Measurements from ENCODE around the gene PCDHGB7. TPM values are rescaled to one million over a fixed set of nuclear protein-coding genes. Genes with fewer than 3 reads are reported as not detected.

Gene PCDHGB7
- total RNA-seq, 1 donor from 2014 or later, result 21.1 TPM

DNA sequence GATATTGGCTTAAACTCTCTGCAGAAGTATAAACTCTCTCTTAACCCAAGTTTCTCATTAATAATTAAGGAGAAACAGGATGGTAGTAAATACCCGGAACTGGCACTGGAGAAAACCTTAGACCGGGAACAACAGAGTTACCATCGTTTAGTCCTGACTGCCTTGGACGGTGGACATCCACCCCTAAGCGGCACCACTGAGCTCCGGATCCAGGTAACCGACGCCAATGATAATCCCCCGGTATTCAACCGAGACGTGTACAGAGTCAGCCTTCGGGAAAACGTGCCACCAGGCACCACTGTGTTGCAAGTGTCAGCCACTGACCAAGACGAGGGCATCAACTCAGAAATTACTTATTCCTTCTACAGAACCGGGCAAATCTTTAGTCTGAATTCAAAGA, 18.9 kb upstream of the PCDHGB7 start:
- Histone ChIP-seq H3K4me1 (no peaks in the 10 kb centered on the region), H3K9me3 (ENCODE audit: low read depth) (peaks cover 34% of the 10 kb centered on the region), H3K36me3 (peaks cover 3% of the 10 kb centered on the region), H3F3A (ENCODE audit: low read depth) (no peaks in the 10 kb centered on the region), H4K20me1 (ENCODE audit: low read depth) (no peaks in the 10 kb centered on the region), H3K27me3 (no peaks in the 10 kb centered on the region), H3K9ac (no peak overlapping the region), H3K79me2 (ENCODE audit: low read depth) (no peaks in the 10 kb centered on the region), H2AFZ (replicated peaks) (no peak overlapping the region), H3K27ac (no peak overlapping the region), H3K4me3 (no peak overlapping the region), H3K4me2 (no peak overlapping the region)
- TF ChIP-seq EZH2phosphoT487 (IDR thresholded peaks at IDR 0.05), result no peak
- TF ChIP-seq, protein P1, sequence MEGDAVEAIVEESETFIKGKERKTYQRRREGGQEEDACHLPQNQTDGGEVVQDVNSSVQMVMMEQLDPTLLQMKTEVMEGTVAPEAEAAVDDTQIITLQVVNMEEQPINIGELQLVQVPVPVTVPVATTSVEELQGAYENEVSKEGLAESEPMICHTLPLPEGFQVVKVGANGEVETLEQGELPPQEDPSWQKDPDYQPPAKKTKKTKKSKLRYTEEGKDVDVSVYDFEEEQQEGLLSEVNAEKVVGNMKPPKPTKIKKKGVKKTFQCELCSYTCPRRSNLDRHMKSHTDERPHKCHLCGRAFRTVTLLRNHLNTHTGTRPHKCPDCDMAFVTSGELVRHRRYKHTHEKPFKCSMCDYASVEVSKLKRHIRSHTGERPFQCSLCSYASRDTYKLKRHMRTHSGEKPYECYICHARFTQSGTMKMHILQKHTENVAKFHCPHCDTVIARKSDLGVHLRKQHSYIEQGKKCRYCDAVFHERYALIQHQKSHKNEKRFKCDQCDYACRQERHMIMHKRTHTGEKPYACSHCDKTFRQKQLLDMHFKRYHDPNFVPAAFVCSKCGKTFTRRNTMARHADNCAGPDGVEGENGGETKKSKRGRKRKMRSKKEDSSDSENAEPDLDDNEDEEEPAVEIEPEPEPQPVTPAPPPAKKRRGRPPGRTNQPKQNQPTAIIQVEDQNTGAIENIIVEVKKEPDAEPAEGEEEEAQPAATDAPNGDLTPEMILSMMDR (IDR thresholded peaks at IDR 0.05), result no peak
- no peak for TF ChIP-seq EZH2 (IDR thresholded peaks at IDR 0.05)
- no peak for DNase-seq (ENCODE audit: low spot score)
- peaks cover 6% of the 10 kb centered on the region for H3K36me3 Mint-ChIP-seq
- no peak overlapping the region for H3K27ac Mint-ChIP-seq
- H3K9me3 Mint-ChIP-seq, result peaks cover 61% of the 10 kb centered on the region
- H3K4me1 Mint-ChIP-seq, result no peaks in the 10 kb centered on the region
- H3K4me3 Mint-ChIP-seq, result no peak overlapping the region
- H3K27me3 Mint-ChIP-seq (ENCODE audit: insufficient read depth, low read depth), result no peaks in the 10 kb centered on the region

DNA sequence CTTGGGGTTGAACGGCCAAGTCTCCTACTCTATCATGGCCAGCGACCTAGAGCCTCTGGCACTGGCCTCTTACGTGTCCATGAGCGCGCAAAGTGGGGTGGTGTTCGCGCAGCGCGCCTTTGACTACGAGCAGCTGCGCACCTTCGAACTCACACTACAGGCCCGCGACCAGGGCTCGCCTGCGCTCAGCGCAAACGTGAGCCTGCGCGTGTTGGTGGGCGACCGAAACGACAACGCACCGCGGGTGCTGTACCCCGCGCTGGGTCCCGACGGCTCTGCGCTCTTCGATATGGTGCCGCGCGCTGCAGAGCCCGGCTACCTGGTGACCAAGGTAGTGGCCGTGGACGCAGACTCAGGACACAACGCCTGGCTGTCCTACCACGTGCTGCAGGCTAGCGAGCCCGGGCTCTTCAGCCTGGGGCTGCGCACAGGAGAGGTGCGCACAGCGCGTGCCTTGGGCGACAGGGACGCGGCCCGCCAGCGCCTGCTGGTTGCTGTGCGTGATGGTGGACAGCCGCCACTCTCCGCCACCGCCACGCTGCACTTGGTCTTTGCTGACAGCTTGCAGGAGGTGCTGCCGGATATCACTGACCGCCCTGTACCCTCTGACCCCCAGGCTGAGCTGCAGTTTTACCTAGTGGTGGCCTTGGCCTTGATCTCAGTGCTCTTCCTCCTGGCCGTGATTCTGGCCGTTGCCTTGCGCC, 17.8 kb upstream of the PCDHGB7 start:
- Mint-ChIP-seq H3K9me3 (peaks cover 62% of the 10 kb centered on the region), H3K27me3 (ENCODE audit: insufficient read depth, low read depth) (no peaks in the 10 kb centered on the region), H3K36me3 (peaks cover 5% of the 10 kb centered on the region), H3K4me1 (no peaks in the 10 kb centered on the region), H3K27ac (no peak overlapping the region), H3K4me3 (no peak overlapping the region)
- Histone ChIP-seq H3K27me3 (no peaks in the 10 kb centered on the region), H3K9ac (no peak overlapping the region), H3K27ac (no peak overlapping the region), H3K36me3 (no peaks in the 10 kb centered on the region), H3K4me1 (no peaks in the 10 kb centered on the region), H3K4me2 (no peak overlapping the region), H3K9me3 (ENCODE audit: low read depth) (peaks cover 27% of the 10 kb centered on the region), H3K79me2 (ENCODE audit: low read depth) (no peaks in the 10 kb centered on the region), H2AFZ (replicated peaks) (no peak overlapping the region), H3K4me3 (no peak overlapping the region), H4K20me1 (ENCODE audit: low read depth) (no peaks in the 10 kb centered on the region), H3F3A (ENCODE audit: low read depth) (no peaks in the 10 kb centered on the region)
- TF ChIP-seq EZH2 (IDR thresholded peaks at IDR 0.05) (no peak), EZH2phosphoT487 (IDR thresholded peaks at IDR 0.05) (no peak)
- TF ChIP-seq, protein P1 (IDR thresholded peaks at IDR 0.05), result no peak
- no peak for DNase-seq (ENCODE audit: low spot score)

GRCh38 chr5:141402553-141403243, 14.8 kb upstream of the PCDHGB7 start, which contains the start of gene PCDHGA9:
PCDHGA9 (plus strand) TSS chr5:141402778; CDS start chr5:141402953, 175 bp downstream.
- H3K9ac ChIP-seq, result no peak within 1 kb of the TSS
- H3F3A ChIP-seq (ENCODE audit: low read depth), result peaks cover 4% of the 10 kb centered on the region
- H3K4me3 Mint-ChIP-seq, result no peak within 1 kb of the TSS
- no peaks in the 10 kb centered on the region for H3K4me1 ChIP-seq
- no peaks in the 10 kb centered on the region for H3K4me1 Mint-ChIP-seq
- H3K4me2 ChIP-seq, result no peak within 1 kb of the TSS
- no peak within 1 kb of the TSS for H2AFZ ChIP-seq (replicated peaks)
- peaks cover 14% of the 10 kb centered on the region for H3K9me3 ChIP-seq (ENCODE audit: low read depth)
- H3K27ac Mint-ChIP-seq, result no peak within 1 kb of the TSS
- no peak within 1 kb of the TSS for H3K27ac ChIP-seq
- H3K27me3 ChIP-seq, result no peaks in the 10 kb centered on the region
- H3K36me3 ChIP-seq, result no peaks in the 10 kb centered on the region
- no peak within 1 kb of the TSS for H3K4me3 ChIP-seq
- no peaks in the 10 kb centered on the region for H4K20me1 ChIP-seq (ENCODE audit: low read depth)
- TF ChIP-seq EZH2phosphoT487 (IDR thresholded peaks at IDR 0.05), result no peak
- no peak for TF ChIP-seq EZH2 (IDR thresholded peaks at IDR 0.05)
- TF ChIP-seq, protein P1 (IDR thresholded peaks at IDR 0.05), result peak; percentile 23
- no peak for DNase-seq (ENCODE audit: low spot score)
- H3K9me3 Mint-ChIP-seq, result peaks cover 61% of the 10 kb centered on the region
- peaks cover 13% of the 10 kb centered on the region for H3K36me3 Mint-ChIP-seq
- no peaks in the 10 kb centered on the region for H3K27me3 Mint-ChIP-seq (ENCODE audit: insufficient read depth, low read depth)
- H3K79me2 ChIP-seq (ENCODE audit: low read depth), result no peaks in the 10 kb centered on the region

All from neural progenitor cell (in vitro differentiated cells).